OCI-LY1 (cell line): ENCODE data around the gene IFI27L1.

Source experiments
- CTCF ChIP-seq: fragments of 200-600 bp; sonication (generic), shearing (Covaris generic); IDR thresholded peaks from 2 replicates; pipeline ENCODE4 v1.5.1; 2017; ENCODE audit warnings: mild to moderate bottlenecking, antibody characterized with exemption, low read length, moderate library complexity, mixed read lengths
- EZH2 ChIP-seq: fragments of 200-600 bp; sonication (generic), shearing (Covaris generic); IDR thresholded peaks from 2 replicates; pipeline ENCODE4 v1.8.0; 2017; ENCODE audit warnings: borderline replicate concordance, mixed run types, mild to moderate bottlenecking, antibody characterized with exemption, low read length, moderate library complexity, mixed read lengths

DNA sequence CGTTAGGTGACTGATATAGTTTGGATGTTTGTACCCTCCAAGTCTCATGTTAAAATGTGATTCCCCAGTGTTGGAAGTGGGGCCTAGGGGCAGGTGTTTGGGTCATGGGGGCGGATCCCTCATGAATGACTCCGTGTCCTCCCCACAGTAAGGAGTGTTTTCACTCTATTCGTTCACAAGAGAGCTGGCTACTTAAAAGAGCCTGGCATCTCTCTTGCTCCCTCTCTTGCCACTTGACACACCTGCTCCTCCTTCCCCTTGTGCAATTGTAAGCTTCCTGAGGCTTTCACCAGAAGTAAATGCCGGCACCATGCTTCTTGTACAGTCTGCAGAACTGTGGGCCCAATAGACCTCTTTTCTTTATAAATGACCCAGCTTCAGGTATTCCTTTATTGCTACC, 45.7 kb downstream of the IFI27L1 start:
- TF ChIP-seq CTCF (no peak), EZH2 (no peak)
